ENCODE results near the gene ANKRD22.

DNA sequence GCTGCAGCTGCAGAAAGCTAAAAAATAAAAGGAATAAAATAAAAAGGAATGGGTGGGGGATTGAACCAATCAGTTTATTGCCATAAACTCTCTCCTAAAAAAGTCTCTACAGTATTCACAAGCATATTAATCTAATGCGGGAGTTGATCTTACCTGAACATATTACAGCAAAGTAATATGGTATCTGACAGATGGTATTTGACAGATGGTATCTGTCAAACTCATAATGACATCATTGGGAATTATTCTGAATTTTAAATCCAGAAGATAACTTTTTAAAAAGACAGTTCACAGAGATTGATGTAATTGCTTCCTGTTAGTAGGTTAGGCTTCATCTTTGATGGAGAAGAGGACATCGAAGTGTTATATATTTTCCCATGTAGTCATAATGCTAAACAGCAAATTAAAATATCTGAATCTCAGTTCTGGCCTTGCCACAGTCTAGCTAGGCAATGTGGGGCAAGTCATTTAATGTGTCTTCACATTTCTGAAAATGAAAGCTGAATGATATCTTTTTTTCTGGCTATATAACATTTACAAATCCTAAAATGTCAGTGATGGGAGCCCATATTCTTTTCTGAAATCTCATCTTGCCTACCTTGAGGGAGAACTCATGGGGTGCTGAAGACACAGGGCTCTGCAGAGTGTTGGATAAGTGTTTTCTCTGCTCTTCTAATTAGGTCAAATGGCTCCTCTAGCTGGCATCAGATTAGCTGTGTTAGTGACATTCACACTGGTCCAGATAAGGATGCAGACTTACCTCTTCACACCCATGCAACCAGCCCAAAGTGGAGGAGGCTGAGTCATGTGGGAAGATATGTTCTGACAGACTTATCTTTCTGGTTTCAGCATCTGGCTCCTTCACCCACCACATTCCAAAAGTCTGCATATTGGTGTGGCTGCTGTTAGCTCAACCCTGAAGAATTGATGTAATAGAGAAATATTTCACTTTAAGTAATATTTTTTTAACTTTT lies 51.2 kb downstream of the ANKRD22 start:
- TF ChIP-seq, protein P1, sequence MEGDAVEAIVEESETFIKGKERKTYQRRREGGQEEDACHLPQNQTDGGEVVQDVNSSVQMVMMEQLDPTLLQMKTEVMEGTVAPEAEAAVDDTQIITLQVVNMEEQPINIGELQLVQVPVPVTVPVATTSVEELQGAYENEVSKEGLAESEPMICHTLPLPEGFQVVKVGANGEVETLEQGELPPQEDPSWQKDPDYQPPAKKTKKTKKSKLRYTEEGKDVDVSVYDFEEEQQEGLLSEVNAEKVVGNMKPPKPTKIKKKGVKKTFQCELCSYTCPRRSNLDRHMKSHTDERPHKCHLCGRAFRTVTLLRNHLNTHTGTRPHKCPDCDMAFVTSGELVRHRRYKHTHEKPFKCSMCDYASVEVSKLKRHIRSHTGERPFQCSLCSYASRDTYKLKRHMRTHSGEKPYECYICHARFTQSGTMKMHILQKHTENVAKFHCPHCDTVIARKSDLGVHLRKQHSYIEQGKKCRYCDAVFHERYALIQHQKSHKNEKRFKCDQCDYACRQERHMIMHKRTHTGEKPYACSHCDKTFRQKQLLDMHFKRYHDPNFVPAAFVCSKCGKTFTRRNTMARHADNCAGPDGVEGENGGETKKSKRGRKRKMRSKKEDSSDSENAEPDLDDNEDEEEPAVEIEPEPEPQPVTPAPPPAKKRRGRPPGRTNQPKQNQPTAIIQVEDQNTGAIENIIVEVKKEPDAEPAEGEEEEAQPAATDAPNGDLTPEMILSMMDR (IDR thresholded peaks at IDR 0.05 in 2 of 3, conservative IDR thresholded peaks at IDR 0.05 in 1 of 3; ENCODE audit: insufficient read depth in 2 of 3, low read depth in 1 of 3, low read length in 3 of 3), result no peak
- TF ChIP-seq, protein P2, sequence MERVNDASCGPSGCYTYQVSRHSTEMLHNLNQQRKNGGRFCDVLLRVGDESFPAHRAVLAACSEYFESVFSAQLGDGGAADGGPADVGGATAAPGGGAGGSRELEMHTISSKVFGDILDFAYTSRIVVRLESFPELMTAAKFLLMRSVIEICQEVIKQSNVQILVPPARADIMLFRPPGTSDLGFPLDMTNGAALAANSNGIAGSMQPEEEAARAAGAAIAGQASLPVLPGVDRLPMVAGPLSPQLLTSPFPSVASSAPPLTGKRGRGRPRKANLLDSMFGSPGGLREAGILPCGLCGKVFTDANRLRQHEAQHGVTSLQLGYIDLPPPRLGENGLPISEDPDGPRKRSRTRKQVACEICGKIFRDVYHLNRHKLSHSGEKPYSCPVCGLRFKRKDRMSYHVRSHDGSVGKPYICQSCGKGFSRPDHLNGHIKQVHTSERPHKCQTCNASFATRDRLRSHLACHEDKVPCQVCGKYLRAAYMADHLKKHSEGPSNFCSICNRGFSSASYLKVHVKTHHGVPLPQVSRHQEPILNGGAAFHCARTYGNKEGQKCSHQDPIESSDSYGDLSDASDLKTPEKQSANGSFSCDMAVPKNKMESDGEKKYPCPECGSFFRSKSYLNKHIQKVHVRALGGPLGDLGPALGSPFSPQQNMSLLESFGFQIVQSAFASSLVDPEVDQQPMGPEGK (CRISPR knock-in tag; IDR thresholded peaks at IDR 0.05; ENCODE audit: borderline replicate concordance), result no peak
- TF ChIP-seq TCF7 (IDR thresholded peaks at IDR 0.05; ENCODE audit: borderline replicate concordance), result no peak
- TF ChIP-seq ZFPM2 (CRISPR knock-in tag; IDR thresholded peaks at IDR 0.05), result no peak
- no peak for TF ChIP-seq KAT8 (IDR thresholded peaks at IDR 0.05; ENCODE audit: low read depth)
- TF ChIP-seq HIVEP1 (CRISPR knock-in tag; IDR thresholded peaks at IDR 0.05), result no peak
- TF ChIP-seq, protein P3, sequence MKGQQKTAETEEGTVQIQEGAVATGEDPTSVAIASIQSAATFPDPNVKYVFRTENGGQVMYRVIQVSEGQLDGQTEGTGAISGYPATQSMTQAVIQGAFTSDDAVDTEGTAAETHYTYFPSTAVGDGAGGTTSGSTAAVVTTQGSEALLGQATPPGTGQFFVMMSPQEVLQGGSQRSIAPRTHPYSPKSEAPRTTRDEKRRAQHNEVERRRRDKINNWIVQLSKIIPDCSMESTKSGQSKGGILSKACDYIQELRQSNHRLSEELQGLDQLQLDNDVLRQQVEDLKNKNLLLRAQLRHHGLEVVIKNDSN (CRISPR knock-in tag; IDR thresholded peaks at IDR 0.05), result no peak
- TF ChIP-seq SAP30 (IDR thresholded peaks at IDR 0.05; ENCODE audit: borderline replicate concordance, insufficient read depth, low read depth, low read length, poor library complexity, severe bottlenecking), result no peak
- no peak for TF ChIP-seq RB1 (IDR thresholded peaks at IDR 0.05; ENCODE audit: low read depth)
- no peak for TF ChIP-seq CHD2 (IDR thresholded peaks at IDR 0.05; ENCODE audit: low read depth, low read length)

Data from K562 (cell line).